K562 (cell line): Measurements from ENCODE around the gene TAF10. TPM values are rescaled to one million over a fixed set of nuclear protein-coding genes. Genes with fewer than 3 reads are reported as not detected.
A peak's percentile ranks its signal among the peaks of the same experiment; 100 is the strongest.

Experiments
- CBX8 ChIP-seq: fragments of 200-600 bp; sonication (generic); IDR thresholded peaks from 2 replicates; pipeline ENCODE4 v1.6.1; 2012; ENCODE audit warnings: borderline replicate concordance, mixed run types, low read depth, mild to moderate bottlenecking, moderate library complexity, mixed read lengths, low read length, control low read depth, inconsistent platforms; ENCODE audit not compliant: poor library complexity, severe bottlenecking; ENCODE audit errors: extremely low read depth
- E2F3 ChIP-seq: fragments of 250-450 bp; sonication (Bioruptor Pico); IDR thresholded peaks from 2 replicates; pipeline ENCODE4 v1.4.0; 2020; ENCODE audit warnings: mild to moderate bottlenecking
- FOXA1 ChIP-seq: fragments of 450-650 bp; IDR thresholded peaks from 2 replicates; pipeline ENCODE4 v1.6.1; 2016; ENCODE audit warnings: mild to moderate bottlenecking, borderline replicate concordance
- FOXA3 ChIP-seq, 2 experiments: fragments of 450-650 bp in 1 of 2; sonication (generic) in 1 of 2; formaldehyde crosslinking; IDR thresholded peaks in 1 of 2; conservative IDR thresholded peaks in 1 of 2; 2 replicates each; pipeline versions ENCODE4 v1.4.0 to v1.8.0; 2020 to 2022; ENCODE audit warnings: mild to moderate bottlenecking in 2 of 2, missing genetic modification reagents in 1 of 2
- GATAD2A ChIP-seq: fragments of 450-650 bp; IDR thresholded peaks from 2 replicates; pipeline ENCODE4 v1.6.1; 2017
- GTF2A2 ChIP-seq: IDR thresholded peaks from 2 replicates; pipeline ENCODE4 v1.6.1; 2016; ENCODE audit warnings: mild to moderate bottlenecking, missing genetic modification characterization, missing compliant biosample characterization
- HLTF ChIP-seq: fragments of 450-650 bp; IDR thresholded peaks from 2 replicates; pipeline ENCODE4 v1.6.1; 2016
- IFI16 ChIP-seq: fragments of 250-450 bp; sonication (Bioruptor Pico); IDR thresholded peaks from 2 replicates; pipeline ENCODE4 v2.1.2; 2022; ENCODE audit warnings: mild to moderate bottlenecking, inconsistent platforms
- MEF2D ChIP-seq: conservative IDR thresholded peaks from 2 replicates; pipeline ENCODE4 v1.6.1; 2016; ENCODE audit warnings: low read depth, missing genetic modification characterization, missing compliant biosample characterization
- MLX ChIP-seq, 2 experiments: fragments of 450-650 bp in 1 of 2; sonication (generic) in 1 of 2; formaldehyde crosslinking; conservative IDR thresholded peaks; 2 replicates each; pipeline versions ENCODE4 v1.4.0 to v1.8.1; 2020 to 2022; ENCODE audit warnings: mild to moderate bottlenecking in 1 of 2, missing genetic modification reagents in 1 of 2
- MTA3 ChIP-seq: fragments of 450-650 bp; formaldehyde crosslinking; IDR thresholded peaks from 2 replicates; pipeline ENCODE4 v1.6.1; 2017; ENCODE audit warnings: mild to moderate bottlenecking, borderline replicate concordance
- NBN ChIP-seq: fragments of 450-650 bp; IDR thresholded peaks from 2 replicates; pipeline ENCODE4 v1.6.1; 2016; ENCODE audit warnings: low read depth, mild to moderate bottlenecking
- NR3C1 ChIP-seq: sonication (generic); formaldehyde crosslinking; IDR thresholded peaks from 2 replicates; pipeline ENCODE4 v1.8.1; 2022; ENCODE audit warnings: missing genetic modification reagents
- RHOXF2B ChIP-seq: fragments of 250-450 bp; sonication (Bioruptor Pico); conservative IDR thresholded peaks from 2 replicates; pipeline ENCODE4 v1.5.1; 2021
- SMAD4 ChIP-seq: fragments of 250-450 bp; sonication (Bioruptor Pico); conservative IDR thresholded peaks from 2 replicates; pipeline ENCODE4 v1.8.0; 2021; ENCODE audit warnings: inconsistent platforms, mild to moderate bottlenecking, moderate library complexity
- TGIF2 ChIP-seq: sonication (generic); formaldehyde crosslinking; IDR thresholded peaks from 2 replicates; pipeline ENCODE4 v1.8.1; 2022; ENCODE audit warnings: mild to moderate bottlenecking, missing genetic modification reagents, moderate library complexity
- XRCC3 ChIP-seq: fragments of 450-650 bp; IDR thresholded peaks from 2 replicates; pipeline ENCODE4 v1.6.1; 2017; ENCODE audit warnings: mild to moderate bottlenecking, moderate library complexity
- ZBTB7A ChIP-seq: IDR thresholded peaks from 2 replicates; pipeline ENCODE4 v1.6.1; 2011; ENCODE audit warnings: low read depth, mild to moderate bottlenecking, low read length, moderate library complexity, borderline replicate concordance; ENCODE audit not compliant: control insufficient read depth
- ZKSCAN8 ChIP-seq: fragments of 200-800 bp; sonication (Bioruptor generic); IDR thresholded peaks from 2 replicates; pipeline ENCODE4 v1.6.1; 2016; ENCODE audit warnings: missing genetic modification characterization, missing compliant biosample characterization
- ZNF124 ChIP-seq: sonication (generic); formaldehyde crosslinking; IDR thresholded peaks from 2 replicates; pipeline ENCODE4 v1.8.1; 2022; ENCODE audit warnings: missing genetic modification reagents
- ZNF431 ChIP-seq: sonication (generic); formaldehyde crosslinking; IDR thresholded peaks from 2 replicates; pipeline ENCODE4 v1.8.0; 2022; ENCODE audit warnings: mild to moderate bottlenecking, missing genetic modification reagents
- ZNF551 ChIP-seq: fragments of 250-450 bp; sonication (Bioruptor Pico); IDR thresholded peaks from 2 replicates; pipeline ENCODE4 v1.5.0; 2021; ENCODE audit warnings: mild to moderate bottlenecking, moderate library complexity
- ZNF707 ChIP-seq: fragments of 250-450 bp; sonication (Bioruptor Pico); conservative IDR thresholded peaks from 2 replicates; pipeline ENCODE4 v1.8.0; 2022; ENCODE audit warnings: inconsistent platforms, mild to moderate bottlenecking, moderate library complexity
- polyA plus RNA-seq, 8 experiments: library from polyadenylated mRNA; depleted of rRNA in 4 of 8; stranded (reverse) in 5 of 8; unstranded in 3 of 8; fragments of >200 nt; fragmentation: Nextera tagmentation in 2 of 8; fragmentation: Illumina TruSeq in 1 of 8; extraction: Ambion mirVana in 2 of 8; extraction: Trizol in 1 of 8; gene quantifications; 2 replicates each; pipeline versions ENCODE4 v1.2.1 to v1.2.3, GENCODE V29; 2011 to 2014; ENCODE audit warnings: inconsistent platforms in 1 of 8, missing spikeins in 1 of 8
- total RNA-seq, 7 experiments: library from RNA; depleted of rRNA in 6 of 7; stranded (reverse); fragments of >200 nt in 6 of 7; fragmentation: Illumina TruSeq in 2 of 7; extraction: Trizol in 2 of 7; gene quantifications; 2 replicates each; pipeline versions ENCODE4 v1.2.1 to v1.2.3, GENCODE V29; 2011 to 2021; ENCODE audit warnings: low replicate concordance in 1 of 7
- TF ChIP-seq, protein P1 (sequence below): IDR thresholded peaks from 2 replicates; pipeline ENCODE4 v1.6.1; 2016; ENCODE audit warnings: missing genetic modification characterization, missing compliant biosample characterization
- TF ChIP-seq, protein P2 (sequence below): sonication (generic); formaldehyde crosslinking; IDR thresholded peaks from 2 replicates; pipeline ENCODE4 v1.8.0; 2022; ENCODE audit warnings: mild to moderate bottlenecking, low read depth, missing genetic modification reagents

Gene TAF10
- total and polyA plus RNA-seq, 9 of the 15 experiments (the other 6 are each of a cell fraction or from before 2014, with no cell fraction given), result 19.5 to 197 (median 121) TPM

GRCh38 chr11:6612213-6613041 lies at the start of gene TAF10 (continued):
- peak; percentile 86; the same call in 1 of the 2 replicates for TF ChIP-seq RHOXF2B (CRISPR knock-in tag)
- no peak for TF ChIP-seq FOXA1
- peak; percentile 77; the same call in 1 of the 2 replicates for TF ChIP-seq MTA3
- no peak for TF ChIP-seq E2F3
- peak; percentile 69 to 94; a peak in 3 of 4 replicates for TF ChIP-seq FOXA3 (CRISPR knock-in tag; conservative IDR thresholded peaks at IDR 0.05 in 1 of 2, IDR thresholded peaks at IDR 0.05 in 1 of 2)
- no peak for TF ChIP-seq NR3C1 (CRISPR knock-in tag)
- no peak for TF ChIP-seq ZNF124
- peak; percentile 80 for TF ChIP-seq NBN
- no peak for TF ChIP-seq ZNF707 (CRISPR knock-in tag)
- TF ChIP-seq, protein P1, sequence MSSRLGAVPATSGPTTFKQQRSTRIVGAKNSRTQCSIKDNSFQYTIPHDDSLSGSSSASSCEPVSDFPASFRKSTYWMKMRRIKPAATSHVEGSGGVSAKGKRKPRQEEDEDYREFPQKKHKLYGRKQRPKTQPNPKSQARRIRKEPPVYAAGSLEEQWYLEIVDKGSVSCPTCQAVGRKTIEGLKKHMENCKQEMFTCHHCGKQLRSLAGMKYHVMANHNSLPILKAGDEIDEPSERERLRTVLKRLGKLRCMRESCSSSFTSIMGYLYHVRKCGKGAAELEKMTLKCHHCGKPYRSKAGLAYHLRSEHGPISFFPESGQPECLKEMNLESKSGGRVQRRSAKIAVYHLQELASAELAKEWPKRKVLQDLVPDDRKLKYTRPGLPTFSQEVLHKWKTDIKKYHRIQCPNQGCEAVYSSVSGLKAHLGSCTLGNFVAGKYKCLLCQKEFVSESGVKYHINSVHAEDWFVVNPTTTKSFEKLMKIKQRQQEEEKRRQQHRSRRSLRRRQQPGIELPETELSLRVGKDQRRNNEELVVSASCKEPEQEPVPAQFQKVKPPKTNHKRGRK, result no peak
- TF ChIP-seq CBX8, result no peak
- TF ChIP-seq MLX (CRISPR knock-in tag; conservative IDR thresholded peaks at IDR 0.05), result no peak
- TF ChIP-seq TGIF2 (CRISPR knock-in tag), result no peak
- peak; percentile 64; the same call in 1 of the 2 replicates for TF ChIP-seq ZNF431 (CRISPR knock-in tag)
- no peak for TF ChIP-seq MEF2D (tag)
- TF ChIP-seq GATAD2A, result no peak
- TF ChIP-seq, protein P2, sequence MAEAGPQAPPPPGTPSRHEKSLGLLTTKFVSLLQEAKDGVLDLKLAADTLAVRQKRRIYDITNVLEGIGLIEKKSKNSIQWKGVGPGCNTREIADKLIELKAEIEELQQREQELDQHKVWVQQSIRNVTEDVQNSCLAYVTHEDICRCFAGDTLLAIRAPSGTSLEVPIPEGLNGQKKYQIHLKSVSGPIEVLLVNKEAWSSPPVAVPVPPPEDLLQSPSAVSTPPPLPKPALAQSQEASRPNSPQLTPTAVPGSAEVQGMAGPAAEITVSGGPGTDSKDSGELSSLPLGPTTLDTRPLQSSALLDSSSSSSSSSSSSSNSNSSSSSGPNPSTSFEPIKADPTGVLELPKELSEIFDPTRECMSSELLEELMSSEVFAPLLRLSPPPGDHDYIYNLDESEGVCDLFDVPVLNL, result peak; percentile 77
- TF ChIP-seq HLTF, result 0 out of 2 replicates have a peak, but pooled peaks have one; percentile 39
- no peak for TF ChIP-seq ZNF551 (CRISPR knock-in tag)
- no peak for TF ChIP-seq XRCC3
- no peak; the same call in 1 of the 2 replicates for TF ChIP-seq ZBTB7A
- TF ChIP-seq GTF2A2 (tag), result no peak
- TF ChIP-seq SMAD4 (CRISPR knock-in tag), result peak; percentile 72; the same call in 1 of the 2 replicates
- no peak for TF ChIP-seq ZKSCAN8 (CRISPR knock-in tag)
- no peak for TF ChIP-seq IFI16 (CRISPR knock-in tag)
